ENCODE data around the gene INO80D.

Gene INO80D

GRCh38 chr2:206095536-206096332 is 9.8 kb upstream of the INO80D start:
- CTCF ChIA-PET: interaction anchor here (0.7 to 1.7 kb wide), 3 partner anchors 9 to 169 kb away, joined by 3 to 7 read pairs (median 5); partner anchors contain the start of gene INO80D
- no peak overlapping the region for H3K27ac ChIP-seq (ENCODE audit: extremely low read depth, low read depth, low read length)
- POLR2A ChIA-PET: interaction anchor here (1.5 kb wide), 1 partner anchor 9 kb away, joined by 6 read pairs; the partner anchor contains the start of gene INO80D

DNA sequence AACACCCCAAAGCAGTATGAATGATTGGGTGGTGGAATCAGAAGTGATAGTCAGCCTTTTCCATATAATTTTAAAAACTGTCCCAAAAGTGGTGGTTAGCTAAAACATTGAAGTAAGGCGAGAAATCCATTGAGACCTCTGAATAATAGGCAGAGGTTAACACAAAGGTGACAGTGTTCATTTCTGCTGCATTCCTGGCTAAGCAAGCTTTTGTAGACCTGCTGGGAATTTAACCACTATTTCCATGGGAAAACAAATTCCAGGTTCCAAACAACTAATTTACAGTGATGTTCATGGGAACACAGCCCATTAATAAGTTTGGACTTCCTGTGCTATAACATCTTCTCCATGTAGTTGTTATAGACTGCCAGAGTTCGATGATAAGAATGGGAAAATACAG is 6.3 kb upstream of the INO80D start:
- Histone ChIP-seq H3K27ac (ENCODE audit: extremely low read depth, low read depth, low read length) (no peak overlapping the region), H3K36me3 (ENCODE audit: control insufficient read depth in 2 of 2, insufficient read depth in 1 of 2, low read length in 2 of 2) (peaks cover 0 to 3% of the 10 kb centered on the region in 2 experiments; a peak in 2 of 3 replicates), H3K9me3 (ENCODE audit: control insufficient read depth, insufficient read depth, low read depth, low read length) (no peaks in the 10 kb centered on the region), H3K4me1 (ENCODE audit: control insufficient read depth, insufficient read depth, low read length) (no peaks in the 10 kb centered on the region), H3K4me3 (ENCODE audit: low read depth, low read length) (no peak overlapping the region)
- POLR2A ChIA-PET: interaction anchor here (0.7 kb wide), 1 partner anchor 48 kb away, joined by 4 read pairs; no protein-coding TSS in a partner anchor
- TF ChIP-seq ZNF560 (tag by site-specific recombination; IDR thresholded peaks at IDR 0.05; ENCODE audit: borderline replicate concordance): no peak
- no peak for TF ChIP-seq KLF8 (tag by site-specific recombination; IDR thresholded peaks at IDR 0.05)
- CTCF ChIA-PET: interaction anchor here (0.6 kb wide), 1 partner anchor 38 kb away, joined by 3 read pairs; no protein-coding TSS in a partner anchor

More at GRCh38 chr2:206095536-206096332, 9.8 kb upstream of the INO80D start:
- Histone ChIP-seq H3K9me3 (ENCODE audit: control insufficient read depth, insufficient read depth, low read depth, low read length) (no peaks in the 10 kb centered on the region), H3K36me3 (ENCODE audit: control insufficient read depth in 2 of 2, insufficient read depth in 1 of 2, low read length in 2 of 2) (no peaks in the 10 kb centered on the region), H3K4me3 (ENCODE audit: low read depth, low read length) (no peak overlapping the region), H3K4me1 (ENCODE audit: control insufficient read depth, insufficient read depth, low read length) (no peaks in the 10 kb centered on the region)
- TF ChIP-seq IKZF3 (tag by site-specific recombination; IDR thresholded peaks at IDR 0.05): no peak
- TF ChIP-seq ZNF394 (tag by site-specific recombination; IDR thresholded peaks at IDR 0.05; ENCODE audit: borderline replicate concordance): no peak
- TF ChIP-seq ZNF664 (tag by site-specific recombination; IDR thresholded peaks at IDR 0.05): no peak
- no peak for TF ChIP-seq KLF10 (tag by site-specific recombination; IDR thresholded peaks at IDR 0.05)
- no peak for TF ChIP-seq ZNF416 (tag by site-specific recombination; IDR thresholded peaks at IDR 0.05)

- POLR2A ChIA-PET: no interaction called here
- CTCF ChIA-PET: interaction anchor here (0.7 kb wide), 1 partner anchor 1695 kb away, joined by 4 read pairs; no protein-coding TSS in a partner anchor
- no peak overlapping the region for H3K4me3 ChIP-seq (ENCODE audit: low read depth, low read length)
Measured at GRCh38 chr2:206088248-206088647, 2.3 kb upstream of the INO80D start.

DNA sequence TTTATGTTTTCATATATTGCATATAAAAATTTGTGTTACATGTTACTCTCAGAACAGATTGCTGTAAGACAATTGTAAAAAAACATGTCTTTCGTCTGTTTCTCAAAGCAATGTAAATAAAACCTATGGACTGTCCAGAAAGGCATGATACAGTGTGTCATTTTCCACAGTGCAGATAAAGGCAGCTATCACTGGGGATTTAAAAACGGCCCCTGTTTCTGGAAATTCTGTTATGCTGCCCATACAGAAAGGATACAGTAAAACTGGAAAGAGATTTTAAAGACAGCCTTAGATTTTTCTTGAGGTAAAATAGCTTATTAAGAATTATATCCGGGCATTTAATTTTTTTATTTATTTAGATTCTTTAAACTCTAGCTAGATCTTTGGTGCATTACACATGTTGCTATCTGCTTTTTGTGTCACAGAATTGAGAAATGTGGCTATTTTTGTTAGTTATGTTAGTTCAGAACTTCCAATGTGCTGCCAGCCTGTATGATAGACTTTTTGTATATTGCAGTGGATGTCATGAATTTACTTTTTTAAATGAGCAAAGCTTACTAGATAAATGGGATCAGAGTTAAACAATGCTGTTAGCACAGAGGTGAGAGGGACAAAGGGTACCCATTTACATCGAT is 859 bp upstream of the INO80D start:
- Histone ChIP-seq H3K4me1 (ENCODE audit: control insufficient read depth, insufficient read depth, low read length) (no peaks in the 10 kb centered on the region), H3K9me3 (ENCODE audit: control insufficient read depth, insufficient read depth, low read depth, low read length) (no peaks in the 10 kb centered on the region), H3K4me3 (ENCODE audit: low read depth, low read length) (peak overlapping the region; percentile 77), H3K36me3 (ENCODE audit: control insufficient read depth in 2 of 2, insufficient read depth in 1 of 2, low read length in 2 of 2) (peaks cover 0 to 3% of the 10 kb centered on the region in 2 experiments; a peak in 2 of 3 replicates), H3K27ac (ENCODE audit: extremely low read depth, low read depth, low read length) (peak overlapping the region; percentile 43; the same call in 1 of the 2 replicates)
- ChIA-PET CTCF (interaction anchor here (1.0 to 1.3 kb wide), 3 partner anchors 10 to 15 kb away, joined by 5 to 7 read pairs (median 6); no protein-coding TSS in a partner anchor), POLR2A (interaction anchor here (0.5 to 2.3 kb wide), 4 partner anchors 9 to 88 kb away, joined by 5 to 8 read pairs (median 6); partner anchors contain the start of genes EEF1B2 and NDUFS1)
- TF ChIP-seq SCRT2 (tag by site-specific recombination; IDR thresholded peaks at IDR 0.05) (peak; percentile 21; the same call in 1 of the 2 replicates), ZNF24 (tag by site-specific recombination; IDR thresholded peaks at IDR 0.05) (no peak)

More at GRCh38 chr2:206088248-206088647, 2.3 kb upstream of the INO80D start:
- TF ChIP-seq ZNF121 (tag by site-specific recombination; IDR thresholded peaks at IDR 0.05) (peak; percentile 48), ZNF169 (tag by site-specific recombination; IDR thresholded peaks at IDR 0.05) (no peak)
- no peak overlapping the region for H3K27ac ChIP-seq (ENCODE audit: extremely low read depth, low read depth, low read length)
- H3K4me1 ChIP-seq (ENCODE audit: control insufficient read depth, insufficient read depth, low read length): no peaks in the 10 kb centered on the region
- H3K9me3 ChIP-seq (ENCODE audit: control insufficient read depth, insufficient read depth, low read depth, low read length): no peaks in the 10 kb centered on the region
- H3K36me3 ChIP-seq (ENCODE audit: control insufficient read depth in 2 of 2, insufficient read depth in 1 of 2, low read length in 2 of 2): peaks cover 0 to 3% of the 10 kb centered on the region in 2 experiments; a peak in 2 of 3 replicates

Measured in HEK293 (cell line).